ENCODE measurements around the gene PTPRE.

GRCh38 chr10:127978481-127978880, 71.6 kb downstream of the PTPRE start:
- no peak for TF ChIP-seq CTCF (IDR thresholded peaks at IDR 0.05; ENCODE audit: low read depth, low read length)
- no peak for TF ChIP-seq EZH2phosphoT487 (IDR thresholded peaks at IDR 0.05; ENCODE audit: low read depth)
